Measurements from ENCODE around the gene CRYBA2.

DNA sequence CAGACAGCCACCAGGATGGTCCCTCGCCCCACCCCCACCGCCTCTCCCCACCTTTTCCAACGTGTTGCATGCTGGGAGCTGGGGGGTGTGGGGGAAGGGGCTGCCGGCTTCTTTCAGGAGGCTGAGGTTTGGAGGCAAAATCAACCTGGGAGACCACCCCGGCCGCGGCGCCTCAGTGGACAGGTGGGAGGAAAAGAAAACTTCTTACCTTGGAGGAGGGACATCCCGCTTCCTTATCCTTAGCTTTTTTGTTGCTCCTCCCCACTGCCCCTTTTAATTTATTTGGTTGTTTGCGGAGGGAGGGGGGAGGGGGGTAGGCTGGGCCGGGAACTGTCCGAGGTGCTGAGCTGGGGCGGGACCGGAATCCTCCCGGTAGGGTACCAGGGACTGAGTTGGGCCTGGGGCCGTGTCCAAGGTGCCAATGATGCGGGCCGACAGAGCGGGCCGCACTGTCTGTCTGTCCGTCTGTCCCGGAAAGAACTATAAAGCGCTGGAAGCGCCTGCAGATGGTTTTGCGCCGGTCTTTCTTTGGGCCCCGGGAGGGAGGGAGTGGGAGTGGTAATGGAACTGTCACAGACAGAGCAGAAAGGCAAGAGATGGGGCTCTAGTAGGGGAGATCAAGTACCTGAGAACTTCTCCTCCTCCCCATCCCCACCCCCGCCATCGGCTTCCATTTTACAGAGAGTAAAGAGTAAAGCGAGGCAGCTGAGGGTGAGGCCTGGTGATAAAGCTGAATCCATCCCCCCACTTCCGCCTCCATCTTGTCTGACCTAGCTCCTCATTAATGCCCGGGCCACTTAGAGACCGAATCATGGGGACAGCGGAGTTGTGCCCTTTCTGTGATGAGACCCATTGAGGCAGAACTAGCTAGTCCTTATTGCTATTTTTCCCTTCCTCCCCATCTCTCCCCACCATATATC lies 31.3 kb downstream of the CRYBA2 start:
- TF ChIP-seq EZH2phosphoT487 (conservative IDR thresholded peaks at IDR 0.05; ENCODE audit: low read length): no peak
- TF ChIP-seq, protein P1, sequence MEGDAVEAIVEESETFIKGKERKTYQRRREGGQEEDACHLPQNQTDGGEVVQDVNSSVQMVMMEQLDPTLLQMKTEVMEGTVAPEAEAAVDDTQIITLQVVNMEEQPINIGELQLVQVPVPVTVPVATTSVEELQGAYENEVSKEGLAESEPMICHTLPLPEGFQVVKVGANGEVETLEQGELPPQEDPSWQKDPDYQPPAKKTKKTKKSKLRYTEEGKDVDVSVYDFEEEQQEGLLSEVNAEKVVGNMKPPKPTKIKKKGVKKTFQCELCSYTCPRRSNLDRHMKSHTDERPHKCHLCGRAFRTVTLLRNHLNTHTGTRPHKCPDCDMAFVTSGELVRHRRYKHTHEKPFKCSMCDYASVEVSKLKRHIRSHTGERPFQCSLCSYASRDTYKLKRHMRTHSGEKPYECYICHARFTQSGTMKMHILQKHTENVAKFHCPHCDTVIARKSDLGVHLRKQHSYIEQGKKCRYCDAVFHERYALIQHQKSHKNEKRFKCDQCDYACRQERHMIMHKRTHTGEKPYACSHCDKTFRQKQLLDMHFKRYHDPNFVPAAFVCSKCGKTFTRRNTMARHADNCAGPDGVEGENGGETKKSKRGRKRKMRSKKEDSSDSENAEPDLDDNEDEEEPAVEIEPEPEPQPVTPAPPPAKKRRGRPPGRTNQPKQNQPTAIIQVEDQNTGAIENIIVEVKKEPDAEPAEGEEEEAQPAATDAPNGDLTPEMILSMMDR (IDR thresholded peaks at IDR 0.05; ENCODE audit: insufficient read depth, low read length, poor library complexity, severe bottlenecking): no peak
